Peyer's patch (tissue), 4 donors: ENCODE data around the gene PRKD1.

Experiments
- POLR2A ChIP-seq, 2 donors: fragments of 450-650 bp; IDR thresholded peaks; one replicate each; pipeline ENCODE4 v1.5.1; 2017; ENCODE audit warnings: antibody characterized with exemption in 2 of 2, mild to moderate bottlenecking in 2 of 2, moderate library complexity in 2 of 2
- TF ChIP-seq, protein P1 (sequence below), 6 experiments: fragments of 450-650 bp in 4 of 6; fragments of 200-600 bp in 2 of 6; sonication (generic) in 1 of 6; IDR thresholded peaks; one replicate each; pipeline ENCODE4 v1.5.1; 2017 to 2019; ENCODE audit warnings: antibody characterized with exemption in 6 of 6, mild to moderate bottlenecking in 3 of 6, moderate library complexity in 1 of 6

DNA sequence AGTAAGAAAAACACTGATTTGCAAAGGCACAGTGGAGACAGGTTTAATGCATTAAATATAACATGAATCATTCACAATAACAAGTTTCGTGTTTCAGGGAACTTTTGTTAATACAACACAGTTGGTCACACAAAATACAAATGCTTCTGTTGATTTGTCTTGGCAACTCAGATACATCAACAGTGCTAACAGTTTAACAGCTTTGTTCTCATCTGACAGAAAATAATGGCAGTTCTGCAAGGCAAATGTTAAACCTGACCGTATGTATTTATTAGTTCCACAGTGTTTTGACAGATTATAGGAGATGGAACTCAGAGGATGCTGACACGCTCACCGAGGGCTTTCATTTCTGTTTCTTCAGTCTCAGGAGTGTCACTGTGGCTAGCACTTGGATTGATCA lies 350.7 kb downstream of the PRKD1 start:
- TF ChIP-seq, protein P1, sequence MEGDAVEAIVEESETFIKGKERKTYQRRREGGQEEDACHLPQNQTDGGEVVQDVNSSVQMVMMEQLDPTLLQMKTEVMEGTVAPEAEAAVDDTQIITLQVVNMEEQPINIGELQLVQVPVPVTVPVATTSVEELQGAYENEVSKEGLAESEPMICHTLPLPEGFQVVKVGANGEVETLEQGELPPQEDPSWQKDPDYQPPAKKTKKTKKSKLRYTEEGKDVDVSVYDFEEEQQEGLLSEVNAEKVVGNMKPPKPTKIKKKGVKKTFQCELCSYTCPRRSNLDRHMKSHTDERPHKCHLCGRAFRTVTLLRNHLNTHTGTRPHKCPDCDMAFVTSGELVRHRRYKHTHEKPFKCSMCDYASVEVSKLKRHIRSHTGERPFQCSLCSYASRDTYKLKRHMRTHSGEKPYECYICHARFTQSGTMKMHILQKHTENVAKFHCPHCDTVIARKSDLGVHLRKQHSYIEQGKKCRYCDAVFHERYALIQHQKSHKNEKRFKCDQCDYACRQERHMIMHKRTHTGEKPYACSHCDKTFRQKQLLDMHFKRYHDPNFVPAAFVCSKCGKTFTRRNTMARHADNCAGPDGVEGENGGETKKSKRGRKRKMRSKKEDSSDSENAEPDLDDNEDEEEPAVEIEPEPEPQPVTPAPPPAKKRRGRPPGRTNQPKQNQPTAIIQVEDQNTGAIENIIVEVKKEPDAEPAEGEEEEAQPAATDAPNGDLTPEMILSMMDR (IDR thresholded peaks at IDR 0.05), result no peak
- no peak for TF ChIP-seq POLR2A (IDR thresholded peaks at IDR 0.05)
